ENCODE measurements around the gene FUT4. TPM values are rescaled to one million over a fixed set of nuclear protein-coding genes. Genes with fewer than 3 reads are reported as not detected.

Gene FUT4
- total and polyA plus RNA-seq, 2 experiments from 2014 or later, result 2.0 to 7.9 TPM

- Histone ChIP-seq H2AFZ (no peak overlapping the region), H3K4me2 (ENCODE audit: unreplicated experiment) (no peak overlapping the region), H3K9me2 (ENCODE audit: insufficient read depth) (no peaks in the 10 kb centered on the region), H3K27me3 (replicated peaks; ENCODE audit: insufficient read depth) (no peaks in the 10 kb centered on the region), H3K9ac (no peak overlapping the region), H4K20me1 (ENCODE audit: insufficient read depth) (no peaks in the 10 kb centered on the region), H3K36me3 (ENCODE audit: low read depth) (no peaks in the 10 kb centered on the region), H3K79me2 (ENCODE audit: insufficient read depth) (no peaks in the 10 kb centered on the region), H3K9me3 (ENCODE audit: low read depth) (no peaks in the 10 kb centered on the region), H3K4me1 (ENCODE audit: insufficient read depth) (peaks cover 18% of the 10 kb centered on the region), H3K4me3 (no peak overlapping the region), H3F3A (ENCODE audit: insufficient read depth) (peaks cover 15% of the 10 kb centered on the region), H3K27ac (no peak overlapping the region)
- 85 to 86% methylated on average over 5 of the region's 5 CpGs for WGBS, 2 experiments (ENCODE audit: low coverage in 1 of 2, low lambda C conversion rate in 2 of 2, missing lambda C conversion rate in 2 of 2)
- no peak for TF ChIP-seq EZH2phosphoT487 (IDR thresholded peaks at IDR 0.05; ENCODE audit: insufficient read depth, low read depth)
- TF ChIP-seq EZH2 (IDR thresholded peaks at IDR 0.05; ENCODE audit: insufficient read depth, poor library complexity, severe bottlenecking), result no peak
- DNase-seq, result no peak
- in situ Hi-C loops (cut with MboI), result no loop called here
Observed at GRCh38 chr11:94576306-94576705, 32.6 kb downstream of the FUT4 start.

- Histone ChIP-seq H3K9me2 (ENCODE audit: insufficient read depth) (no peaks in the 10 kb centered on the region), H3K4me3 (no peak overlapping the region), H3K9ac (no peak overlapping the region), H2AFZ (no peak overlapping the region), H3K27me3 (replicated peaks; ENCODE audit: insufficient read depth) (no peaks in the 10 kb centered on the region), H3F3A (ENCODE audit: insufficient read depth) (peaks cover 15% of the 10 kb centered on the region), H3K79me2 (ENCODE audit: insufficient read depth) (no peaks in the 10 kb centered on the region), H3K36me3 (ENCODE audit: low read depth) (no peaks in the 10 kb centered on the region), H4K20me1 (ENCODE audit: insufficient read depth) (no peaks in the 10 kb centered on the region), H3K27ac (no peak overlapping the region), H3K4me2 (ENCODE audit: unreplicated experiment) (no peak overlapping the region), H3K4me1 (ENCODE audit: insufficient read depth) (peaks cover 18% of the 10 kb centered on the region), H3K9me3 (ENCODE audit: low read depth) (no peaks in the 10 kb centered on the region)
- in situ Hi-C loops (cut with MboI), result no loop called here
- DNase-seq, result no peak
- WGBS, 2 experiments (ENCODE audit: low coverage in 1 of 2, low lambda C conversion rate in 2 of 2, missing lambda C conversion rate in 2 of 2), result 79 to 82% methylated on average over 3 of the region's 3 CpGs
- TF ChIP-seq EZH2 (IDR thresholded peaks at IDR 0.05; ENCODE audit: insufficient read depth, poor library complexity, severe bottlenecking) (no peak), EZH2phosphoT487 (IDR thresholded peaks at IDR 0.05; ENCODE audit: insufficient read depth, low read depth) (no peak)
Observed at GRCh38 chr11:94577841-94578240, 34.1 kb downstream of the FUT4 start.

GRCh38 chr11:94581926-94582325 lies 38.2 kb downstream of the FUT4 start:
- no peak overlapping the region for H3K4me3 ChIP-seq
- 0 out of 2 replicates have a peak, but pooled peaks cover 3% of the 10 kb centered on the region for H3K4me1 ChIP-seq (ENCODE audit: insufficient read depth)
- H3K27me3 ChIP-seq (replicated peaks; ENCODE audit: insufficient read depth), result no peaks in the 10 kb centered on the region
- no peak overlapping the region for H2AFZ ChIP-seq
- no peak overlapping the region for H3K4me2 ChIP-seq (ENCODE audit: unreplicated experiment)
- H3K36me3 ChIP-seq (ENCODE audit: low read depth), result no peaks in the 10 kb centered on the region
- no peaks in the 10 kb centered on the region for H3K79me2 ChIP-seq (ENCODE audit: insufficient read depth)
- in situ Hi-C loops (cut with MboI), result no loop called here
- no peaks in the 10 kb centered on the region for H3K9me2 ChIP-seq (ENCODE audit: insufficient read depth)
- H3F3A ChIP-seq (ENCODE audit: insufficient read depth), result no peaks in the 10 kb centered on the region
- TF ChIP-seq EZH2 (IDR thresholded peaks at IDR 0.05; ENCODE audit: insufficient read depth, poor library complexity, severe bottlenecking), result no peak
- TF ChIP-seq EZH2phosphoT487 (IDR thresholded peaks at IDR 0.05; ENCODE audit: insufficient read depth, low read depth), result no peak
- H3K9me3 ChIP-seq (ENCODE audit: low read depth), result no peaks in the 10 kb centered on the region
- no peak overlapping the region for H3K9ac ChIP-seq
- DNase-seq, result no peak
- no CpG with 5 or more reads among the region's 1 CpG for WGBS, 2 experiments (ENCODE audit: low coverage in 1 of 2, low lambda C conversion rate in 2 of 2, missing lambda C conversion rate in 2 of 2)
- no peaks in the 10 kb centered on the region for H4K20me1 ChIP-seq (ENCODE audit: insufficient read depth)
- no peak overlapping the region for H3K27ac ChIP-seq

DNA sequence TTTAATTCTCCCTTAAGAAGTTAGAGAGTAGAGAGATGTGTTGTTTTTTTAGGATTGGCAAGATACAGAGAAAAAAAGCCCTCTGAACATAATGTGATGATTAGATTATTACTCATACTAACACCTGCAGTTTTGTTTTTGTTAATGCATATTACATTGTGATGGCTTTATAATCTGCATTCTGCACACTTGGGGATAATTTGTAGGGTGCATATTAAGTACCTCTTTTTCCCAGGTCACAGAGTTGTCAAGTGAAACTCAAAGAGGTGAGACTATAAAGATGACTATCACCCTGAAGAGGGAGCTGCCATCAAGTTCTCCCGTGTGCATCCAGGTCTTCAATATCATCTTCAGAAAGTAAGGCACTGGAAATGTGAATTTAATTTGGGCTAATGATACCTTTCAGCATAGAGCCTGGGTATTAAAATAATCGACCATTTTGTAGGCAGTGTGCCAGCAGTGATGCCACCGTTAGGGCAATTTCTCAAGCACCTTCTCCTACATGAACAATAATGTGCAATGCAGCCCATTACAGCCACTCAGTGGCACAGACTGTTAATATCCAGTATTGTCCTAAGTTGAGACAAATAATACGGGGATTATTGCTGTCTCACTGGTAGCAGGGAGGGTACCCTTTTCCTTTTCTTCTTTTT lies 39.6 kb downstream of the FUT4 start:
- 82 to 84% methylated on average over 4 of the region's 4 CpGs for WGBS, 2 experiments (ENCODE audit: low coverage in 1 of 2, low lambda C conversion rate in 2 of 2, missing lambda C conversion rate in 2 of 2)
- H3K36me3 ChIP-seq (ENCODE audit: low read depth), result no peaks in the 10 kb centered on the region
- H3K4me1 ChIP-seq (ENCODE audit: insufficient read depth), result 0 out of 2 replicates have a peak, but pooled peaks cover 3% of the 10 kb centered on the region
- H3K27ac ChIP-seq, result no peak overlapping the region
- H3K4me3 ChIP-seq, result no peak overlapping the region
- H3K79me2 ChIP-seq (ENCODE audit: insufficient read depth), result no peaks in the 10 kb centered on the region
- H3K27me3 ChIP-seq (replicated peaks; ENCODE audit: insufficient read depth), result no peaks in the 10 kb centered on the region
- H3F3A ChIP-seq (ENCODE audit: insufficient read depth), result no peaks in the 10 kb centered on the region
- H3K4me2 ChIP-seq (ENCODE audit: unreplicated experiment), result no peak overlapping the region
- in situ Hi-C loops (cut with MboI), result no loop called here
- TF ChIP-seq EZH2 (IDR thresholded peaks at IDR 0.05; ENCODE audit: insufficient read depth, poor library complexity, severe bottlenecking), result no peak
- TF ChIP-seq EZH2phosphoT487 (IDR thresholded peaks at IDR 0.05; ENCODE audit: insufficient read depth, low read depth), result no peak
- DNase-seq, result no peak
- no peak overlapping the region for H2AFZ ChIP-seq
- H3K9ac ChIP-seq, result no peak overlapping the region
- H3K9me2 ChIP-seq (ENCODE audit: insufficient read depth), result no peaks in the 10 kb centered on the region
- H4K20me1 ChIP-seq (ENCODE audit: insufficient read depth), result no peaks in the 10 kb centered on the region
- no peaks in the 10 kb centered on the region for H3K9me3 ChIP-seq (ENCODE audit: low read depth)
